HepG2 (cell line): ENCODE results near the gene ANKRD12. TPM values are rescaled to one million over a fixed set of nuclear protein-coding genes. Genes with fewer than 3 reads are reported as not detected.

Source experiments
- KMT2B ChIP-seq: IDR thresholded peaks from 2 replicates; pipeline ENCODE4 v1.6.1; 2016; ENCODE audit warnings: missing genetic modification reagents, missing compliant biosample characterization
- POGZ ChIP-seq: sonication (generic); formaldehyde crosslinking; IDR thresholded peaks from 2 replicates; pipeline ENCODE4 v1.4.0; 2020; ENCODE audit warnings: mild to moderate bottlenecking, missing genetic modification reagents
- SALL2 ChIP-seq: sonication (generic); formaldehyde crosslinking; IDR thresholded peaks from 2 replicates; pipeline ENCODE4 v1.8.1; 2023; ENCODE audit warnings: mild to moderate bottlenecking, missing genetic modification reagents, inconsistent platforms
- ZC3H4 ChIP-seq: sonication (generic); formaldehyde crosslinking; IDR thresholded peaks from 2 replicates; pipeline ENCODE4 v1.4.0; 2020; ENCODE audit warnings: missing genetic modification reagents, borderline replicate concordance
- ZNF430 ChIP-seq: sonication (generic); formaldehyde crosslinking; IDR thresholded peaks from 2 replicates; pipeline ENCODE4 v1.9.0; 2021; ENCODE audit warnings: mild to moderate bottlenecking, missing genetic modification reagents
- ZSCAN30 ChIP-seq: sonication (generic); formaldehyde crosslinking; IDR thresholded peaks from 2 replicates; pipeline ENCODE4 v1.5.0; 2020; ENCODE audit warnings: mild to moderate bottlenecking, missing genetic modification reagents
- polyA plus RNA-seq, 8 experiments: library from polyadenylated mRNA; depleted of rRNA in 3 of 8; stranded (reverse) in 7 of 8; unstranded in 1 of 8; fragments of >200 nt; fragmentation: Illumina TruSeq in 4 of 8; extraction: Trizol in 4 of 8; gene quantifications; 2 replicates each; pipeline versions ENCODE4 v1.2.1 to v1.2.3, GENCODE V29; 2011 to 2016; ENCODE audit warnings: low read depth in 4 of 8, missing spikeins in 1 of 8, mixed read lengths in 1 of 8; ENCODE audit not compliant: insufficient read depth in 1 of 8
- total RNA-seq, 5 experiments: library from RNA; depleted of rRNA; stranded (reverse); fragments of >200 nt; fragmentation: Illumina TruSeq; extraction: Trizol; gene quantifications; 2 replicates each; pipeline ENCODE4 v1.2.3, GENCODE V29; 2016; ENCODE audit warnings: low read depth in 1 of 5
- TF ChIP-seq, protein P1 (sequence below): sonication (generic); formaldehyde crosslinking; IDR thresholded peaks from one replicate; pipeline ENCODE4 v1.5.1; 2020; ENCODE audit warnings: mild to moderate bottlenecking, missing genetic modification reagents; ENCODE audit errors: not compliant biosample characterization
- TF ChIP-seq, protein P2 (sequence below): sonication (generic); formaldehyde crosslinking; IDR thresholded peaks from 2 replicates; pipeline ENCODE4 v1.5.0; 2020; ENCODE audit warnings: missing genetic modification reagents
- TF ChIP-seq, protein P3 (sequence below): sonication (generic); formaldehyde crosslinking; IDR thresholded peaks from 2 replicates; pipeline ENCODE4 v1.4.0; 2020; ENCODE audit warnings: missing genetic modification reagents
- TF ChIP-seq, protein P4 (sequence below): sonication (generic); formaldehyde crosslinking; IDR thresholded peaks from 2 replicates; pipeline ENCODE4 v1.4.0; 2020; ENCODE audit warnings: missing genetic modification reagents
- TF ChIP-seq, protein P5 (sequence below): sonication (generic); formaldehyde crosslinking; IDR thresholded peaks from 2 replicates; pipeline ENCODE4 v1.5.0; 2020; ENCODE audit warnings: mild to moderate bottlenecking, missing genetic modification reagents, moderate library complexity

The ANKRD12 gene
- total and polyA plus RNA-seq, 2 of the 13 experiments (the other 11 are each of a cell fraction or from before 2014, with no cell fraction given) = 6.0 to 23.2 TPM

DNA sequence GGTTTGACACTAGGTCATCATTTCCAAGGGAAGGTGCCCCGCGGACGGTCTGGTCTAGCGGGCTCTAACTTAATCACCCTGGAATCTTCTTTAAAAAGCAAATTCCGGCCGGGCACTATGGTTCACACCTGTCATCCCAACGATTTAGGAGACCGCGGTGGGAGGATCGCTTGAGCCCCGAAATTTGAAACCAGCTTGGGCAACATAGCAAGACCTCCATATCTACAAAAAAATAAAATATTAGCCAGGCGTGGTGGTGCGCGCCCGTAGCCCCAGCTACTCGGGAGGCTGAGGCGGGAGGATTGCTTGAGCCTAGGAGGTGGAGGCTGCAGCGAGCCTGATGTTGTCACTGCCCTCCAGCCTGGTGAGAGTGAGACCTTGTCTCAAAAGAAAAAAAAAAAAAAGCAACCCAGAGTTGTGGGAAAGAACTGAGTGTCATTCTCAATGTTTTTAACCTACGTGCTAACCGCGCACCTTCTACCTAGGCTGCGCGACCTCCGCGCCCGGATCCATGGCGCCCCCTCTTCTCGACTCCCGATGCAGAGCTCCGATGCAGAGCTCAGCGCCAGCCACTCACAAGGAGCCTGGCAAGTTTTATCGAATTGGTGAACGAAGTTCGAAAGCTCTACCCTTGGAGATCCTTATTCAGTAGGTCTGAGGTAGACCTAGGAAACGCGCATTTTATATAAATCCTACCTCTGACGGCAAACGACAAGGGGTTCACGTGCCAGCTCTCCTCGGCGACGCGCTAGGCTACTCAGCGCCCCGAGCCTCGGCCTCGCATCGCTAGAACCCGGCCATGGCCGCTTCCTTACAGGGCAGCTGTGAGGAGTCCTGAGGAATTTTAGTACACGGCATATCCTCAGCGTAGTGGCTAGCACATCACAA lies 197.1 kb downstream of the ANKRD12 start (continued):
- TF ChIP-seq, protein P1, sequence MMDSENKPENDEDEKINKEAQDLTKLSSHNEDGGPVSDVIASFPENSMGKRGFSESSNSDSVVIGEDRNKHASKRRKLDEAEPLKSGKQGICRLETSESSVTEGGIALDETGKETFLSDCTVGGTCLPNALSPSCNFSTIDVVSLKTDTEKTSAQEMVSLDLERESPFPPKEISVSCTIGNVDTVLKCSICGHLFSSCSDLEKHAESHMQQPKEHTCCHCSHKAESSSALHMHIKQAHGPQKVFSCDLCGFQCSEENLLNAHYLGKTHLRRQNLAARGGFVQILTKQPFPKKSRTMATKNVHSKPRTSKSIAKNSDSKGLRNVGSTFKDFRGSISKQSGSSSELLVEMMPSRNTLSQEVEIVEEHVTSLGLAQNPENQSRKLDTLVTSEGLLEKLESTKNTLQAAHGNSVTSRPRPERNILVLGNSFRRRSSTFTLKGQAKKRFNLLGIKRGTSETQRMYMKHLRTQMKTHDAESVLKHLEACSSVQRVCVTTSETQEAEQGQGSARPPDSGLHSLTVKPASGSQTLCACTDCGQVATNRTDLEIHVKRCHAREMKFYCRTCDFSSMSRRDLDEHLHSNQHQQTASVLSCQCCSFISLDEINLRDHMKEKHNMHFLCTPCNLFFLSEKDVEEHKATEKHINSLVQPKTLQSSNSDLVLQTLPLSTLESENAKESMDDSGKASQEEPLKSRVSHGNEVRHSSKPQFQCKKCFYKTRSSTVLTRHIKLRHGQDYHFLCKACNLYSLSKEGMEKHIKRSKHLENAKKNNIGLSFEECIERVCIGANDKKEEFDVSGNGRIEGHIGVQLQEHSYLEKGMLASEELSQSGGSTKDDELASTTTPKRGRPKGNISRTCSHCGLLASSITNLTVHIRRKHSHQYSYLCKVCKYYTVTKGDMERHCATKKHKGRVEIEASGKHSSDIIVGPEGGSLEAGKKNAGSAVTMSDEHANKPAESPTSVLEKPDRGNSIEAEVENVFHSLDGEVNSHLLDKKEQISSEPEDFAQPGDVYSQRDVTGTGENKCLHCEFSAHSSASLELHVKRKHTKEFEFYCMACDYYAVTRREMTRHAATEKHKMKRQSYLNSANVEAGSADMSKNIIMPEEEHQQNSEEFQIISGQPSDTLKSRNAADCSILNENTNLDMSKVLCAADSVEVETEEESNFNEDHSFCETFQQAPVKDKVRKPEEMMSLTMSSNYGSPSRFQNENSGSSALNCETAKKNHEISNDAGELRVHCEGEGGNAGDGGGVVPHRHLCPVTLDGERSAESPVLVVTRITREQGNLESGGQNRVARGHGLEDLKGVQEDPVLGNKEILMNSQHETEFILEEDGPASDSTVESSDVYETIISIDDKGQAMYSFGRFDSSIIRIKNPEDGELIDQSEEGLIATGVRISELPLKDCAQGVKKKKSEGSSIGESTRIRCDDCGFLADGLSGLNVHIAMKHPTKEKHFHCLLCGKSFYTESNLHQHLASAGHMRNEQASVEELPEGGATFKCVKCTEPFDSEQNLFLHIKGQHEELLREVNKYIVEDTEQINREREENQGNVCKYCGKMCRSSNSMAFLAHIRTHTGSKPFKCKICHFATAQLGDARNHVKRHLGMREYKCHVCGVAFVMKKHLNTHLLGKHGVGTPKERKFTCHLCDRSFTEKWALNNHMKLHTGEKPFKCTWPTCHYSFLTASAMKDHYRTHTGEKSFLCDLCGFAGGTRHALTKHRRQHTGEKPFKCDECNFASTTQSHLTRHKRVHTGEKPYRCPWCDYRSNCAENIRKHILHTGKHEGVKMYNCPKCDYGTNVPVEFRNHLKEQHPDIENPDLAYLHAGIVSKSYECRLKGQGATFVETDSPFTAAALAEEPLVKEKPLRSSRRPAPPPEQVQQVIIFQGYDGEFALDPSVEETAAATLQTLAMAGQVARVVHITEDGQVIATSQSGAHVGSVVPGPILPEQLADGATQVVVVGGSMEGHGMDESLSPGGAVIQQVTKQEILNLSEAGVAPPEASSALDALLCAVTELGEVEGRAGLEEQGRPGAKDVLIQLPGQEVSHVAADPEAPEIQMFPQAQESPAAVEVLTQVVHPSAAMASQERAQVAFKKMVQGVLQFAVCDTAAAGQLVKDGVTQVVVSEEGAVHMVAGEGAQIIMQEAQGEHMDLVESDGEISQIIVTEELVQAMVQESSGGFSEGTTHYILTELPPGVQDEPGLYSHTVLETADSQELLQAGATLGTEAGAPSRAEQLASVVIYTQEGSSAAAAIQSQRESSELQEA (CRISPR knock-in tag) = no peak
- TF ChIP-seq SALL2 (CRISPR knock-in tag) = 0 out of 2 replicates have a peak, but pooled peaks have one; percentile 6
- TF ChIP-seq ZC3H4 (CRISPR knock-in tag) = no peak
- TF ChIP-seq, protein P2, sequence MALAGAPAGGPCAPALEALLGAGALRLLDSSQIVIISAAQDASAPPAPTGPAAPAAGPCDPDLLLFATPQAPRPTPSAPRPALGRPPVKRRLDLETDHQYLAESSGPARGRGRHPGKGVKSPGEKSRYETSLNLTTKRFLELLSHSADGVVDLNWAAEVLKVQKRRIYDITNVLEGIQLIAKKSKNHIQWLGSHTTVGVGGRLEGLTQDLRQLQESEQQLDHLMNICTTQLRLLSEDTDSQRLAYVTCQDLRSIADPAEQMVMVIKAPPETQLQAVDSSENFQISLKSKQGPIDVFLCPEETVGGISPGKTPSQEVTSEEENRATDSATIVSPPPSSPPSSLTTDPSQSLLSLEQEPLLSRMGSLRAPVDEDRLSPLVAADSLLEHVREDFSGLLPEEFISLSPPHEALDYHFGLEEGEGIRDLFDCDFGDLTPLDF = no peak
- peak; percentile 10; the same call in 1 of the 2 replicates for TF ChIP-seq KMT2B (CRISPR knock-in tag)
- TF ChIP-seq ZSCAN30 (CRISPR knock-in tag) = no peak
- TF ChIP-seq, protein P3, sequence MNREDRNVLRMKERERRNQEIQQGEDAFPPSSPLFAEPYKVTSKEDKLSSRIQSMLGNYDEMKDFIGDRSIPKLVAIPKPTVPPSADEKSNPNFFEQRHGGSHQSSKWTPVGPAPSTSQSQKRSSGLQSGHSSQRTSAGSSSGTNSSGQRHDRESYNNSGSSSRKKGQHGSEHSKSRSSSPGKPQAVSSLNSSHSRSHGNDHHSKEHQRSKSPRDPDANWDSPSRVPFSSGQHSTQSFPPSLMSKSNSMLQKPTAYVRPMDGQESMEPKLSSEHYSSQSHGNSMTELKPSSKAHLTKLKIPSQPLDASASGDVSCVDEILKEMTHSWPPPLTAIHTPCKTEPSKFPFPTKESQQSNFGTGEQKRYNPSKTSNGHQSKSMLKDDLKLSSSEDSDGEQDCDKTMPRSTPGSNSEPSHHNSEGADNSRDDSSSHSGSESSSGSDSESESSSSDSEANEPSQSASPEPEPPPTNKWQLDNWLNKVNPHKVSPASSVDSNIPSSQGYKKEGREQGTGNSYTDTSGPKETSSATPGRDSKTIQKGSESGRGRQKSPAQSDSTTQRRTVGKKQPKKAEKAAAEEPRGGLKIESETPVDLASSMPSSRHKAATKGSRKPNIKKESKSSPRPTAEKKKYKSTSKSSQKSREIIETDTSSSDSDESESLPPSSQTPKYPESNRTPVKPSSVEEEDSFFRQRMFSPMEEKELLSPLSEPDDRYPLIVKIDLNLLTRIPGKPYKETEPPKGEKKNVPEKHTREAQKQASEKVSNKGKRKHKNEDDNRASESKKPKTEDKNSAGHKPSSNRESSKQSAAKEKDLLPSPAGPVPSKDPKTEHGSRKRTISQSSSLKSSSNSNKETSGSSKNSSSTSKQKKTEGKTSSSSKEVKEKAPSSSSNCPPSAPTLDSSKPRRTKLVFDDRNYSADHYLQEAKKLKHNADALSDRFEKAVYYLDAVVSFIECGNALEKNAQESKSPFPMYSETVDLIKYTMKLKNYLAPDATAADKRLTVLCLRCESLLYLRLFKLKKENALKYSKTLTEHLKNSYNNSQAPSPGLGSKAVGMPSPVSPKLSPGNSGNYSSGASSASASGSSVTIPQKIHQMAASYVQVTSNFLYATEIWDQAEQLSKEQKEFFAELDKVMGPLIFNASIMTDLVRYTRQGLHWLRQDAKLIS (CRISPR knock-in tag) = no peak
- TF ChIP-seq POGZ (CRISPR knock-in tag) = no peak
- TF ChIP-seq, protein P4, sequence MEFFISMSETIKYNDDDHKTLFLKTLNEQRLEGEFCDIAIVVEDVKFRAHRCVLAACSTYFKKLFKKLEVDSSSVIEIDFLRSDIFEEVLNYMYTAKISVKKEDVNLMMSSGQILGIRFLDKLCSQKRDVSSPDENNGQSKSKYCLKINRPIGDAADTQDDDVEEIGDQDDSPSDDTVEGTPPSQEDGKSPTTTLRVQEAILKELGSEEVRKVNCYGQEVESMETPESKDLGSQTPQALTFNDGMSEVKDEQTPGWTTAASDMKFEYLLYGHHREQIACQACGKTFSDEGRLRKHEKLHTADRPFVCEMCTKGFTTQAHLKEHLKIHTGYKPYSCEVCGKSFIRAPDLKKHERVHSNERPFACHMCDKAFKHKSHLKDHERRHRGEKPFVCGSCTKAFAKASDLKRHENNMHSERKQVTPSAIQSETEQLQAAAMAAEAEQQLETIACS (CRISPR knock-in tag) = no peak
- 0 out of 2 replicates have a peak, but pooled peaks have one; percentile 28 for TF ChIP-seq ZNF430 (CRISPR knock-in tag)
- TF ChIP-seq, protein P5, sequence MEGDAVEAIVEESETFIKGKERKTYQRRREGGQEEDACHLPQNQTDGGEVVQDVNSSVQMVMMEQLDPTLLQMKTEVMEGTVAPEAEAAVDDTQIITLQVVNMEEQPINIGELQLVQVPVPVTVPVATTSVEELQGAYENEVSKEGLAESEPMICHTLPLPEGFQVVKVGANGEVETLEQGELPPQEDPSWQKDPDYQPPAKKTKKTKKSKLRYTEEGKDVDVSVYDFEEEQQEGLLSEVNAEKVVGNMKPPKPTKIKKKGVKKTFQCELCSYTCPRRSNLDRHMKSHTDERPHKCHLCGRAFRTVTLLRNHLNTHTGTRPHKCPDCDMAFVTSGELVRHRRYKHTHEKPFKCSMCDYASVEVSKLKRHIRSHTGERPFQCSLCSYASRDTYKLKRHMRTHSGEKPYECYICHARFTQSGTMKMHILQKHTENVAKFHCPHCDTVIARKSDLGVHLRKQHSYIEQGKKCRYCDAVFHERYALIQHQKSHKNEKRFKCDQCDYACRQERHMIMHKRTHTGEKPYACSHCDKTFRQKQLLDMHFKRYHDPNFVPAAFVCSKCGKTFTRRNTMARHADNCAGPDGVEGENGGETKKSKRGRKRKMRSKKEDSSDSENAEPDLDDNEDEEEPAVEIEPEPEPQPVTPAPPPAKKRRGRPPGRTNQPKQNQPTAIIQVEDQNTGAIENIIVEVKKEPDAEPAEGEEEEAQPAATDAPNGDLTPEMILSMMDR (CRISPR knock-in tag) = peak; percentile 32; the same call in 1 of the 2 replicates
